K562 (cell line): ENCODE measurements around the gene NUP133. TPM values are rescaled to one million over a fixed set of nuclear protein-coding genes. Genes with fewer than 3 reads are reported as not detected.

Experiments used
- CEBPG ChIP-seq, 3 experiments: fragments of 200-800 bp in 1 of 3; sonication (Bioruptor generic) in 1 of 3; sonication (generic) in 1 of 3; formaldehyde crosslinking in 1 of 3; IDR thresholded peaks in 2 of 3; conservative IDR thresholded peaks in 1 of 3; 2 replicates each; pipeline versions ENCODE4 v1.6.1 to v1.8.0; 2016 to 2022; ENCODE audit warnings: missing compliant biosample characterization in 2 of 3, missing genetic modification characterization in 2 of 3, mild to moderate bottlenecking in 1 of 3, missing genetic modification reagents in 1 of 3
- CHD2 ChIP-seq: IDR thresholded peaks from 2 replicates; pipeline ENCODE4 v1.6.1; 2011; ENCODE audit warnings: low read depth, low read length
- GABPB1 ChIP-seq: sonication (generic); formaldehyde crosslinking; IDR thresholded peaks from 2 replicates; pipeline ENCODE4 v1.8.0; 2022; ENCODE audit warnings: mild to moderate bottlenecking, missing genetic modification reagents
- MAZ ChIP-seq, 2 experiments: fragments of 450-650 bp in 1 of 2; sonication (generic) in 1 of 2; formaldehyde crosslinking; IDR thresholded peaks in 1 of 2; conservative IDR thresholded peaks in 1 of 2; 2 replicates each; pipeline versions ENCODE4 v1.4.0 to v1.5.0; 2020; ENCODE audit warnings: mild to moderate bottlenecking in 1 of 2, missing genetic modification reagents in 1 of 2
- SMARCA5 ChIP-seq: fragments of 450-650 bp; IDR thresholded peaks from 2 replicates; pipeline ENCODE4 v1.6.1; 2016
- polyA plus RNA-seq, 8 experiments: library from polyadenylated mRNA; depleted of rRNA in 4 of 8; stranded (reverse) in 5 of 8; unstranded in 3 of 8; fragments of >200 nt; fragmentation: Nextera tagmentation in 2 of 8; fragmentation: Illumina TruSeq in 1 of 8; extraction: Ambion mirVana in 2 of 8; extraction: Trizol in 1 of 8; gene quantifications; 2 replicates each; pipeline versions ENCODE4 v1.2.1 to v1.2.3, GENCODE V29; 2011 to 2014; ENCODE audit warnings: inconsistent platforms in 1 of 8, missing spikeins in 1 of 8
- total RNA-seq, 7 experiments: library from RNA; depleted of rRNA in 6 of 7; stranded (reverse); fragments of >200 nt in 6 of 7; fragmentation: Illumina TruSeq in 2 of 7; extraction: Trizol in 2 of 7; gene quantifications; 2 replicates each; pipeline versions ENCODE4 v1.2.1 to v1.2.3, GENCODE V29; 2011 to 2021; ENCODE audit warnings: low replicate concordance in 1 of 7
- TF ChIP-seq, protein P1 (sequence below): fragments of 250-450 bp; sonication (Bioruptor Pico); IDR thresholded peaks from 2 replicates; pipeline ENCODE4 v1.5.0; 2020; ENCODE audit warnings: mild to moderate bottlenecking, borderline replicate concordance
- TF ChIP-seq, protein P2 (sequence below), 2 experiments: fragments of 450-650 bp in 1 of 2; IDR thresholded peaks; 2 replicates each; pipeline ENCODE4 v1.6.1; 2011 to 2017; ENCODE audit warnings: low read depth in 2 of 2, antibody characterized with exemption in 1 of 2, borderline replicate concordance in 1 of 2, low read length in 1 of 2, mild to moderate bottlenecking in 1 of 2, mixed read lengths in 1 of 2; ENCODE audit not compliant: control insufficient read depth in 1 of 2
- TF ChIP-seq, protein P3 (sequence below): fragments of 250-450 bp; sonication (Bioruptor Pico); IDR thresholded peaks from 2 replicates; pipeline ENCODE4 v1.5.0; 2020; ENCODE audit warnings: mild to moderate bottlenecking

NUP133 gene
- total and polyA plus RNA-seq, 9 of the 15 experiments (the other 6 are each of a cell fraction or from before 2014, with no cell fraction given), result 21.7 to 85.1 (median 61.3) TPM

DNA sequence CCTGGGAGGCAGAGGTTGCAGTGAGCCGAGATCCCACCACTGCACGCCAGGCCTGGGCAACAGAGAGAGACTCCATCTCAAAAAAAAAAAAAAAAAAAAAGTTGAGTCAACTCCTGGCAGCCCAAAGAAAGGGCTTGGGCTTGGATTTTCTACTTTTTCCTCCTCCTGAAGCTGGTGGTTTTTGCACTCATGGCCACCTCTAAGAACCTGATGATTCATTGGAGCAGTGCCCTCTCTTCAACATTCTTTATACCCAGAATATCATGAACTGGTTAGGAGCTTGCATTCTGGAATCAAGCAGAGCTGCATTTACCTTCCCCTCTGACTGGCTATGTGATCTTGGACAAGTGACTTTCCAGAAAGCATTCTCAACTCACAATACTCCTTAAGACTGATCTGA, 70.7 kb downstream of the NUP133 start (continued):
- TF ChIP-seq, protein P1, sequence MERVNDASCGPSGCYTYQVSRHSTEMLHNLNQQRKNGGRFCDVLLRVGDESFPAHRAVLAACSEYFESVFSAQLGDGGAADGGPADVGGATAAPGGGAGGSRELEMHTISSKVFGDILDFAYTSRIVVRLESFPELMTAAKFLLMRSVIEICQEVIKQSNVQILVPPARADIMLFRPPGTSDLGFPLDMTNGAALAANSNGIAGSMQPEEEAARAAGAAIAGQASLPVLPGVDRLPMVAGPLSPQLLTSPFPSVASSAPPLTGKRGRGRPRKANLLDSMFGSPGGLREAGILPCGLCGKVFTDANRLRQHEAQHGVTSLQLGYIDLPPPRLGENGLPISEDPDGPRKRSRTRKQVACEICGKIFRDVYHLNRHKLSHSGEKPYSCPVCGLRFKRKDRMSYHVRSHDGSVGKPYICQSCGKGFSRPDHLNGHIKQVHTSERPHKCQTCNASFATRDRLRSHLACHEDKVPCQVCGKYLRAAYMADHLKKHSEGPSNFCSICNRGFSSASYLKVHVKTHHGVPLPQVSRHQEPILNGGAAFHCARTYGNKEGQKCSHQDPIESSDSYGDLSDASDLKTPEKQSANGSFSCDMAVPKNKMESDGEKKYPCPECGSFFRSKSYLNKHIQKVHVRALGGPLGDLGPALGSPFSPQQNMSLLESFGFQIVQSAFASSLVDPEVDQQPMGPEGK (CRISPR knock-in tag), result no peak
- TF ChIP-seq CEBPG (CRISPR knock-in tag; IDR thresholded peaks at IDR 0.05) (no peak), CEBPG (tag; conservative IDR thresholded peaks at IDR 0.05 in 1 of 2, IDR thresholded peaks at IDR 0.05 in 1 of 2) (no peak), CHD2 (no peak), SMARCA5 (no peak), GABPB1 (CRISPR knock-in tag) (no peak), MAZ (CRISPR knock-in tag; conservative IDR thresholded peaks at IDR 0.05 in 1 of 2, IDR thresholded peaks at IDR 0.05 in 1 of 2) (no peak)
- TF ChIP-seq, protein P2, sequence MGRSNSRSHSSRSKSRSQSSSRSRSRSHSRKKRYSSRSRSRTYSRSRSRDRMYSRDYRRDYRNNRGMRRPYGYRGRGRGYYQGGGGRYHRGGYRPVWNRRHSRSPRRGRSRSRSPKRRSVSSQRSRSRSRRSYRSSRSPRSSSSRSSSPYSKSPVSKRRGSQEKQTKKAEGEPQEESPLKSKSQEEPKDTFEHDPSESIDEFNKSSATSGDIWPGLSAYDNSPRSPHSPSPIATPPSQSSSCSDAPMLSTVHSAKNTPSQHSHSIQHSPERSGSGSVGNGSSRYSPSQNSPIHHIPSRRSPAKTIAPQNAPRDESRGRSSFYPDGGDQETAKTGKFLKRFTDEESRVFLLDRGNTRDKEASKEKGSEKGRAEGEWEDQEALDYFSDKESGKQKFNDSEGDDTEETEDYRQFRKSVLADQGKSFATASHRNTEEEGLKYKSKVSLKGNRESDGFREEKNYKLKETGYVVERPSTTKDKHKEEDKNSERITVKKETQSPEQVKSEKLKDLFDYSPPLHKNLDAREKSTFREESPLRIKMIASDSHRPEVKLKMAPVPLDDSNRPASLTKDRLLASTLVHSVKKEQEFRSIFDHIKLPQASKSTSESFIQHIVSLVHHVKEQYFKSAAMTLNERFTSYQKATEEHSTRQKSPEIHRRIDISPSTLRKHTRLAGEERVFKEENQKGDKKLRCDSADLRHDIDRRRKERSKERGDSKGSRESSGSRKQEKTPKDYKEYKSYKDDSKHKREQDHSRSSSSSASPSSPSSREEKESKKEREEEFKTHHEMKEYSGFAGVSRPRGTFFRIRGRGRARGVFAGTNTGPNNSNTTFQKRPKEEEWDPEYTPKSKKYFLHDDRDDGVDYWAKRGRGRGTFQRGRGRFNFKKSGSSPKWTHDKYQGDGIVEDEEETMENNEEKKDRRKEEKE (IDR thresholded peaks at IDR 0.05; ENCODE audit: borderline replicate concordance in 1 of 2, control insufficient read depth in 1 of 2, low read depth in 2 of 2, low read length in 1 of 2), result no peak
- TF ChIP-seq, protein P3, sequence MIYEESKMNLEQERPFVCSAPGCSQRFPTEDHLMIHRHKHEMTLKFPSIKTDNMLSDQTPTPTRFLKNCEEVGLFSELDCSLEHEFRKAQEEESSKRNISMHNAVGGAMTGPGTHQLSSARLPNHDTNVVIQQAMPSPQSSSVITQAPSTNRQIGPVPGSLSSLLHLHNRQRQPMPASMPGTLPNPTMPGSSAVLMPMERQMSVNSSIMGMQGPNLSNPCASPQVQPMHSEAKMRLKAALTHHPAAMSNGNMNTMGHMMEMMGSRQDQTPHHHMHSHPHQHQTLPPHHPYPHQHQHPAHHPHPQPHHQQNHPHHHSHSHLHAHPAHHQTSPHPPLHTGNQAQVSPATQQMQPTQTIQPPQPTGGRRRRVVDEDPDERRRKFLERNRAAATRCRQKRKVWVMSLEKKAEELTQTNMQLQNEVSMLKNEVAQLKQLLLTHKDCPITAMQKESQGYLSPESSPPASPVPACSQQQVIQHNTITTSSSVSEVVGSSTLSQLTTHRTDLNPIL (CRISPR knock-in tag), result no peak
